Right lobe of liver (tissue), 4 donors: Measurements from ENCODE around the gene KLHL41.
"Not testable (repeated sequence)": the region's sequence is repeated elsewhere in the genome, so short reads cannot be mapped to it uniquely, and the experiment has no call there.

Experiments used
- POLR2A ChIP-seq: fragments of 450-650 bp; IDR thresholded peaks from one replicate; pipeline ENCODE4 v1.6.1; 2017; ENCODE audit warnings: antibody characterized with exemption, mild to moderate bottlenecking
- TF ChIP-seq, protein P1 (sequence below), 4 donors: fragments of 200-600 bp in 3 of 4; fragments of 450-650 bp in 1 of 4; IDR thresholded peaks; one replicate each; pipeline versions ENCODE4 v1.5.1 to v1.8.0; 2016 to 2022; ENCODE audit warnings: antibody characterized with exemption in 4 of 4, mild to moderate bottlenecking in 2 of 4
- donor health status: DM: no; HTN: no; CAD: no.
- donor health status: DM: no; HTN: no; CAD: no.
- donor health status: DM: no; HTN: yes; CAD: no.

DNA sequence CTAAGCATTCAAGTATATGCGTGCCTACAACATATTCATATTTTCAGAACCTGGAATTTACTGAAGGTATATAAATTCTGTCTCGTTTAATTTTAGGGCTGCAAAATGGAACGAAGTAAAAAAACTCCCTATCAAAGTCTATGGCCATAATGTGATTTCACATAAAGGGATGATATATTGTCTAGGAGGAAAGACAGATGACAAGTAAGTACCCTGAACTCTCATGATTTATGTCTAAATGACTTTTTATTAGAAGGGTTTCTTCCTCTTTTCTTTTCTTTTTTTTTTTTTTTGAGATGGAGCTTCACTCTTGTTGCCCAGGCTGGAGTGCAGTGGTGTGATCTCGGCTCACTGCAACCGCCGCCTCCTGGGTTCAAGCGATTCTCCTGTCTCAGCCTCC lies 5.3 kb downstream of the KLHL41 start:
- TF ChIP-seq, protein P1, sequence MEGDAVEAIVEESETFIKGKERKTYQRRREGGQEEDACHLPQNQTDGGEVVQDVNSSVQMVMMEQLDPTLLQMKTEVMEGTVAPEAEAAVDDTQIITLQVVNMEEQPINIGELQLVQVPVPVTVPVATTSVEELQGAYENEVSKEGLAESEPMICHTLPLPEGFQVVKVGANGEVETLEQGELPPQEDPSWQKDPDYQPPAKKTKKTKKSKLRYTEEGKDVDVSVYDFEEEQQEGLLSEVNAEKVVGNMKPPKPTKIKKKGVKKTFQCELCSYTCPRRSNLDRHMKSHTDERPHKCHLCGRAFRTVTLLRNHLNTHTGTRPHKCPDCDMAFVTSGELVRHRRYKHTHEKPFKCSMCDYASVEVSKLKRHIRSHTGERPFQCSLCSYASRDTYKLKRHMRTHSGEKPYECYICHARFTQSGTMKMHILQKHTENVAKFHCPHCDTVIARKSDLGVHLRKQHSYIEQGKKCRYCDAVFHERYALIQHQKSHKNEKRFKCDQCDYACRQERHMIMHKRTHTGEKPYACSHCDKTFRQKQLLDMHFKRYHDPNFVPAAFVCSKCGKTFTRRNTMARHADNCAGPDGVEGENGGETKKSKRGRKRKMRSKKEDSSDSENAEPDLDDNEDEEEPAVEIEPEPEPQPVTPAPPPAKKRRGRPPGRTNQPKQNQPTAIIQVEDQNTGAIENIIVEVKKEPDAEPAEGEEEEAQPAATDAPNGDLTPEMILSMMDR (IDR thresholded peaks at IDR 0.05): not testable (repeated sequence)
- not testable (repeated sequence) for TF ChIP-seq POLR2A
